Esophagus muscularis mucosa (tissue), 3 donors: ENCODE data around the gene TAS1R2.

Source experiments
- CTCF ChIP-seq, 3 experiments: fragments of 200-600 bp in 2 of 3; fragments of 450-650 bp in 1 of 3; sonication (generic) in 2 of 3; IDR thresholded peaks; one replicate each; pipeline ENCODE4 v1.5.1; 2017 to 2019; ENCODE audit warnings: antibody characterized with exemption in 3 of 3, mild to moderate bottlenecking in 2 of 3, moderate library complexity in 1 of 3
- POLR2A ChIP-seq: fragments of 450-650 bp; IDR thresholded peaks from one replicate; pipeline ENCODE4 v1.6.1; 2017; ENCODE audit warnings: antibody characterized with exemption, moderate library complexity, mild to moderate bottlenecking, low read depth
- POLR2AphosphoS5 ChIP-seq, 2 donors: sonication (generic); formaldehyde crosslinking; IDR thresholded peaks; one replicate each; pipeline ENCODE4 v1.6.1; 2017; ENCODE audit warnings: antibody characterized with exemption in 2 of 2

GRCh38 chr1:18901147-18901951 lies 41.9 kb upstream of the TAS1R2 start:
- TF ChIP-seq CTCF (IDR thresholded peaks at IDR 0.05) (no peak), POLR2A (no peak), POLR2AphosphoS5 (IDR thresholded peaks at IDR 0.05) (no peak)
